Transverse colon (tissue), 3 donors: ENCODE data around the gene SRSF6.

Experiments used
- EP300 ChIP-seq: sonication (generic); formaldehyde crosslinking; IDR thresholded peaks from one replicate; pipeline ENCODE4 v1.6.1; 2017; ENCODE audit warnings: antibody characterized with exemption, low read depth
- POLR2A ChIP-seq: fragments of 450-650 bp; IDR thresholded peaks from one replicate; pipeline ENCODE4 v1.6.1; 2016; ENCODE audit warnings: antibody characterized with exemption, mild to moderate bottlenecking, moderate library complexity
- TF ChIP-seq, protein P1 (sequence below), 5 experiments: fragments of 200-600 bp in 3 of 5; fragments of 450-650 bp in 2 of 5; sonication (generic) in 3 of 5; IDR thresholded peaks; 1 replicate in 2 of 5; 2 replicates in 3 of 5; pipeline ENCODE4 v1.5.1; 2016 to 2017; ENCODE audit warnings: antibody characterized with exemption in 5 of 5, inconsistent platforms in 3 of 5, mild to moderate bottlenecking in 2 of 5, moderate library complexity in 1 of 5

DNA sequence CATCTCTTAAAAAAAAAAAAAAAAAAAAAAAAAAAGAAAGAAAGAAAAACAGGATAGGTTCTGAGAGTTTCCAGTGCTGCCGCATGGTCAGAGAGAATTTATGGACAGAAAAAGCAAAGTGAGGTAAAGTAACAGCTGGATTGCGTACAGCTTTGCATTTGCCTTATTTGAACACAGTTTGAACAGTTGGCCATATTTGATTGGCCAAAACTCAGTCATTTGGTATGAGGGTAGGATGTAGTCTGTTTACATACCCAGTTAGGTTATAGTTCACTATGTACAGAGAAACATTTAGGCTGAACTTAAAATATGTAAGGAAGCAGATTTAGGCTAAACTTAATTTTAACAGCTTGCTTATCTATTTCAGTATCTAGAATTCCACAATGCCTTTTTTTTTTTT is 32.3 kb downstream of the SRSF6 start:
- TF ChIP-seq, protein P1, sequence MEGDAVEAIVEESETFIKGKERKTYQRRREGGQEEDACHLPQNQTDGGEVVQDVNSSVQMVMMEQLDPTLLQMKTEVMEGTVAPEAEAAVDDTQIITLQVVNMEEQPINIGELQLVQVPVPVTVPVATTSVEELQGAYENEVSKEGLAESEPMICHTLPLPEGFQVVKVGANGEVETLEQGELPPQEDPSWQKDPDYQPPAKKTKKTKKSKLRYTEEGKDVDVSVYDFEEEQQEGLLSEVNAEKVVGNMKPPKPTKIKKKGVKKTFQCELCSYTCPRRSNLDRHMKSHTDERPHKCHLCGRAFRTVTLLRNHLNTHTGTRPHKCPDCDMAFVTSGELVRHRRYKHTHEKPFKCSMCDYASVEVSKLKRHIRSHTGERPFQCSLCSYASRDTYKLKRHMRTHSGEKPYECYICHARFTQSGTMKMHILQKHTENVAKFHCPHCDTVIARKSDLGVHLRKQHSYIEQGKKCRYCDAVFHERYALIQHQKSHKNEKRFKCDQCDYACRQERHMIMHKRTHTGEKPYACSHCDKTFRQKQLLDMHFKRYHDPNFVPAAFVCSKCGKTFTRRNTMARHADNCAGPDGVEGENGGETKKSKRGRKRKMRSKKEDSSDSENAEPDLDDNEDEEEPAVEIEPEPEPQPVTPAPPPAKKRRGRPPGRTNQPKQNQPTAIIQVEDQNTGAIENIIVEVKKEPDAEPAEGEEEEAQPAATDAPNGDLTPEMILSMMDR (IDR thresholded peaks at IDR 0.05): no peak
- TF ChIP-seq POLR2A (no peak), EP300 (no peak)
